Left ventricle myocardium inferior (tissue), 1 donor: ENCODE results near the gene IWS1. TPM values are rescaled to one million over a fixed set of nuclear protein-coding genes. Genes with fewer than 3 reads are reported as not detected.

Experiments used
- DNase-seq: peaks from one replicate; pipeline ENCODE4 v3.0.0-alpha.2; 2020
- H3K27ac ChIP-seq: fragments of 200-600 bp; replicated peaks from 2 replicates; pipeline ENCODE4 v1.8.0; 2021
- H3K27me3 ChIP-seq: fragments of 200-600 bp; 2 replicates; pipeline ENCODE4 v1.8.0; 2021; ENCODE audit warnings: low read depth
- H3K36me3 ChIP-seq: fragments of 200-600 bp; 2 replicates; pipeline ENCODE4 v1.8.0; 2021
- H3K4me1 ChIP-seq: fragments of 200-600 bp; 2 replicates; pipeline ENCODE4 v1.8.0; 2021
- H3K4me3 ChIP-seq: fragments of 200-600 bp; 2 replicates; pipeline ENCODE4 v1.8.0; 2021; ENCODE audit warnings: mild to moderate bottlenecking, moderate library complexity
- H3K9me3 ChIP-seq: fragments of 200-600 bp; replicated peaks from 2 replicates; pipeline ENCODE4 v1.8.0; 2021
- intact Hi-C: fragments of 100-400 bp; cut with micrococcal nuclease; formaldehyde crosslinking; loops from one replicate; pipeline ENCODE4 v1.11.0; 2022
- total RNA-seq: library from RNA; stranded (reverse); fragmentation: NEBNext Ultra II Directional; extraction: Animal tissue kit (Norgen Biotek cat#: 25700); gene quantifications from one replicate; pipeline ENCODE4 v1.2.1, GENCODE V29; 2021
- TF ChIP-seq, protein P1 (sequence below): fragments of 200-600 bp; IDR thresholded peaks from 2 replicates; pipeline ENCODE4 v1.8.0; 2021; ENCODE audit warnings: antibody characterized with exemption, mild to moderate bottlenecking, borderline replicate concordance
- donor health status: DM: no; HTN: yes; CAD: no; lungs with severe emphysema.

Gene IWS1
- total RNA-seq, 1 donor from 2014 or later = 59.8 TPM

DNA sequence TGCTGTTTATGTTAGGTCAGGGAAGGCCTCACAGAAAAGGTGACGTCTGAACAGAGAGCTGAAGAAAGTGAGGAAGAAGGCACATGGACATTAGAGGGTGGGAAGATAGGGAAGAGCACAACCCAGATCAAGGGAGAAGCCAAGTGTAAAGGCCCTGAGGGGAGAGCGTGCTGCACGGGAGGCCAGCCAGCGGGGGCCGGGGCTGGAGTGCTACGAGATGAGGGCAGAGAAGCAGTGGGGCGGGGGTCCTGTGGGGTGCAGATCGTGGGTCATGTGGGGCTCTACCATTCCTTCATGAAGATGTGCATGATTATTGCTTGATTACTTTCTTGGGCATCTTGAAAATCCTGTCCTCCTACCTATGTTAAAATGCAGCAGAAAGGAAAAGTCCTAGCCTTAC, 57.2 kb downstream of the IWS1 start:
- H3K27me3 ChIP-seq = no peaks in the 10 kb centered on the region

DNA sequence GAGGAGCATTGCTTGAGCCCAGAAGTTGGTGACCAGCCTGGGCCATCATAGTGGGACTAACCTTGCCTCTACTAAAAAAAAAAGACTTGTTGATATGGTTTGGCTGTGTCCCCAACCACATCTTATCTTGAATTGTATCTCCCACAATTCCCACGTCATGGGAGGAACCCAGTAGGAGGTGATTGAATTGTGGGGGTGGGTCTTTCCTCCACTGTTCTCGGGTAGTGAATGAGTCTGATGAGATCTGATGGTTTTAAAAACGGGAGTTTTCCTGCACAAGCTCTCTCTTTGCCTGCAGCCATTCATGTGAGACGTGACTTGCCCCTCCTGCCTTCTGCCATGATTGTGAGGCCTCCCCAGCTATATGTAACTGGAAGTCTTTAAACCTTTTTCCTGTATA, 61.0 kb downstream of the IWS1 start:
- Histone ChIP-seq H3K9me3 (no peaks in the 10 kb centered on the region), H3K36me3 (peaks cover 27% of the 10 kb centered on the region), H3K4me3 (no peak overlapping the region), H3K27ac (no peak overlapping the region), H3K27me3 (no peaks in the 10 kb centered on the region), H3K4me1 (no peaks in the 10 kb centered on the region)
- no peak for DNase-seq
- intact Hi-C loops = no loop called here
- TF ChIP-seq, protein P1, sequence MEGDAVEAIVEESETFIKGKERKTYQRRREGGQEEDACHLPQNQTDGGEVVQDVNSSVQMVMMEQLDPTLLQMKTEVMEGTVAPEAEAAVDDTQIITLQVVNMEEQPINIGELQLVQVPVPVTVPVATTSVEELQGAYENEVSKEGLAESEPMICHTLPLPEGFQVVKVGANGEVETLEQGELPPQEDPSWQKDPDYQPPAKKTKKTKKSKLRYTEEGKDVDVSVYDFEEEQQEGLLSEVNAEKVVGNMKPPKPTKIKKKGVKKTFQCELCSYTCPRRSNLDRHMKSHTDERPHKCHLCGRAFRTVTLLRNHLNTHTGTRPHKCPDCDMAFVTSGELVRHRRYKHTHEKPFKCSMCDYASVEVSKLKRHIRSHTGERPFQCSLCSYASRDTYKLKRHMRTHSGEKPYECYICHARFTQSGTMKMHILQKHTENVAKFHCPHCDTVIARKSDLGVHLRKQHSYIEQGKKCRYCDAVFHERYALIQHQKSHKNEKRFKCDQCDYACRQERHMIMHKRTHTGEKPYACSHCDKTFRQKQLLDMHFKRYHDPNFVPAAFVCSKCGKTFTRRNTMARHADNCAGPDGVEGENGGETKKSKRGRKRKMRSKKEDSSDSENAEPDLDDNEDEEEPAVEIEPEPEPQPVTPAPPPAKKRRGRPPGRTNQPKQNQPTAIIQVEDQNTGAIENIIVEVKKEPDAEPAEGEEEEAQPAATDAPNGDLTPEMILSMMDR = no peak

More for the DNA sequence above, 57.2 kb downstream of the IWS1 start:
- Histone ChIP-seq H3K27ac (no peak overlapping the region), H3K4me1 (no peaks in the 10 kb centered on the region), H3K4me3 (no peak overlapping the region), H3K36me3 (peaks cover 22% of the 10 kb centered on the region), H3K9me3 (no peaks in the 10 kb centered on the region)
- intact Hi-C loops = no loop called here
- no peak for DNase-seq
- TF ChIP-seq, protein P1 = no peak

DNA sequence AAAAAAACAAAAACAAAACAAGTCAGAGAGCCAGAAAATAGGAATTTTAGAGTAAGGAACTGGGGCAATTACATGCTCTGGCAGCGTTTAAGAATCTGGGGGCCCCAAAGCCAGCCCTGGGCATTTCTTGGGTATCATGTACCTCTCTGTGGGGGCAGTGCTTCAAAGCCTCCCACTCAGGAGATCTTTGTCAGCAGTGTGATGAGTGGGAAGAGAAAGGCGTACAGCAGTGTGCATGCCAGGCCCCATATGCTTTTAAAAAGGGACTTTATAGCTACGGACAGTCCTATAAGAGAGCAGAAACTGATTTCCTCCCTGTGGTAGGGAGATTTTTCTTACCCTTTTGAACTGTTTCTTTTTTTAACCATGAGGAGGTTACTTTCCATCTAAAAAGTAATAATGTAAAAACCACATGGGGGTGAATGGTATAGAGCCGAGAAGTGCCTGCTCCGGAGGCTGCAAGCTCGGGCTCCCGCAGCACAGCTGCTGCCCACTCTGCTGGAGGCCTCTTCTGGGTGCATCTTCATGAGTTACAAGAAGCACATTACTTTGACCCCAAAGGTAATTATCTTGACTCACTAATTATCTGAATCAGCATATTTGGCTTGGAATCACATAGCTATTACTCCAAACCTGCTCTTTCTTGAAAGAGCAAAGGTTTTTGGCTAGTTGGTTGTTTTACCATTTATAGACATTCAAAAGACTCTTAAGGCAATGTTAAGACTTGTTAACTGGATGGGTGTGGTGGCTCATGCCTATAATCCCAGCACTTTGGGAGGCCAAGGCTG, 61.6 kb downstream of the IWS1 start:
- no peaks in the 10 kb centered on the region for H3K9me3 ChIP-seq
- no peak overlapping the region for H3K4me3 ChIP-seq
- no peaks in the 10 kb centered on the region for H3K4me1 ChIP-seq
- H3K27ac ChIP-seq = no peak overlapping the region
- no peaks in the 10 kb centered on the region for H3K27me3 ChIP-seq
- intact Hi-C loops = no loop called here
- H3K36me3 ChIP-seq = peaks cover 24% of the 10 kb centered on the region
- no peak for DNase-seq
- TF ChIP-seq, protein P1 = no peak

DNA sequence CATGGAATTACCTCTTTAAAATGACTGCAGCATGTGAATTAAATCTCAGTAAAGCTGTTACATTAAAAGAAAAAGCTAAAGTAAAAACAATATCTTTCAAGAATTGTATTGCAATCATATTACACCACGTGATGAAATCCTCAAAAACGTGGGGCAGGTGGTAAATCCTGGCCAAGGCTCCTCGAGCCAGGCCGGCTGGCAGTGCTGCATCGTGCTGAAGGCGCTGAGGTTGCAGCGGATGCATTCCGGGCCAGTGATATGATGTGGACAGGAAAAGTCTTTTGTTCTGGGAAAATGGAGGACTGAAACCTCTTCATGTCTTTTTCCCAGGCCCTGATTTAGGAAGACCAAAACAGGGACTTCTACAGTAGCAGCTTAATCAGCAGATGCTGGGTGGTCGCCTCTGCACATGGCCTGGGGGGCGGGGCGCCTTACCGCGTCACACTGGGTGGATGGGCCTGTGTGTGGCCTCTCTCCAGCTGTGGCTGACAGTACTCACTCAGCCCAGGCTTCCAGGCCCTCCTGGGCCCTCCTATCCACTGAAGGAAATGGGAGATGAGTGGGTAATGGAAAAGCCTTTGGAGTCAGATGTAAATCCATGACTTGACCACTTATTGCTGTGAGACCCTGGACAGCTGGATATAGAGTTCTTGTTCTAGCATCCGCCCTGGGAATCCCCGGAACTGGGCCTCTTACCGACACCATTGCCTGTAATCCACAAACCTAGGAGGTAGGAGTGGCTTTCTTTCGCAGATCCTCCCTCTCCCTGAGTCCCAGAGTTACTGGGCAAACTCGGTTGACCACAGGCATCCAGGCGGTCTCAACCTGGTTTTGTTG, 62.9 kb downstream of the IWS1 start:
- TF ChIP-seq, protein P1 = no peak

DNA sequence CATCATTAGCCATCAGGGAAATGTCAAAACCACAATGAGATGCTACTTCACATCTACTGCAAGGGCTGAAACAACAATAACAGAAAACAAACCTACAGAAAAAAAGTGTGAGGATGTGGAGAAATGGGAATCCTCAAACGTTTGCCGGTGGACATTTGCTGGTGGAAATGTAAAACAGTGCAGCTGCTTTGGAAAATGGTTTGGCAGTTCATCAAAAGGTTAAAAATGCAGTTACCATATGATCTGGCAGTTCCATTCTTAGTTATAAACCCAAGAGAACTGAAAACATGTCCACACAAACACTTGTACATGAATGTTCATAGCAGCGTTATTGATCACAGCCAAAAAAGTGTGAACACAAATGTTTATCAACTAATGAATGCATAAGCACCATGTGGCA, 63.8 kb downstream of the IWS1 start:
- Histone ChIP-seq H3K4me1 (no peaks in the 10 kb centered on the region), H3K9me3 (no peaks in the 10 kb centered on the region), H3K27ac (no peak overlapping the region), H3K27me3 (no peaks in the 10 kb centered on the region), H3K36me3 (peaks cover 10% of the 10 kb centered on the region), H3K4me3 (no peak overlapping the region)
- intact Hi-C loops = no loop called here
- DNase-seq = no peak
- TF ChIP-seq, protein P1 = no peak

More for the DNA sequence above, 62.9 kb downstream of the IWS1 start:
- H3K4me3 ChIP-seq = no peak overlapping the region
- no peak for DNase-seq
- no peak overlapping the region for H3K27ac ChIP-seq
- no peaks in the 10 kb centered on the region for H3K4me1 ChIP-seq
- intact Hi-C loops = no loop called here
- H3K36me3 ChIP-seq = peaks cover 15% of the 10 kb centered on the region
- no peaks in the 10 kb centered on the region for H3K27me3 ChIP-seq
- H3K9me3 ChIP-seq = no peaks in the 10 kb centered on the region
